ENCODE data around the gene GRWD1. TPM values are rescaled to one million over a fixed set of nuclear protein-coding genes. Genes with fewer than 3 reads are reported as not detected.
A peak's percentile ranks its signal among the peaks of the same experiment; 100 is the strongest.

Gene GRWD1
- total and polyA plus RNA-seq, 2 of the 13 experiments (the other 11 are each of a cell fraction or from before 2014, with no cell fraction given) = 10.8 to 46.6 TPM

DNA sequence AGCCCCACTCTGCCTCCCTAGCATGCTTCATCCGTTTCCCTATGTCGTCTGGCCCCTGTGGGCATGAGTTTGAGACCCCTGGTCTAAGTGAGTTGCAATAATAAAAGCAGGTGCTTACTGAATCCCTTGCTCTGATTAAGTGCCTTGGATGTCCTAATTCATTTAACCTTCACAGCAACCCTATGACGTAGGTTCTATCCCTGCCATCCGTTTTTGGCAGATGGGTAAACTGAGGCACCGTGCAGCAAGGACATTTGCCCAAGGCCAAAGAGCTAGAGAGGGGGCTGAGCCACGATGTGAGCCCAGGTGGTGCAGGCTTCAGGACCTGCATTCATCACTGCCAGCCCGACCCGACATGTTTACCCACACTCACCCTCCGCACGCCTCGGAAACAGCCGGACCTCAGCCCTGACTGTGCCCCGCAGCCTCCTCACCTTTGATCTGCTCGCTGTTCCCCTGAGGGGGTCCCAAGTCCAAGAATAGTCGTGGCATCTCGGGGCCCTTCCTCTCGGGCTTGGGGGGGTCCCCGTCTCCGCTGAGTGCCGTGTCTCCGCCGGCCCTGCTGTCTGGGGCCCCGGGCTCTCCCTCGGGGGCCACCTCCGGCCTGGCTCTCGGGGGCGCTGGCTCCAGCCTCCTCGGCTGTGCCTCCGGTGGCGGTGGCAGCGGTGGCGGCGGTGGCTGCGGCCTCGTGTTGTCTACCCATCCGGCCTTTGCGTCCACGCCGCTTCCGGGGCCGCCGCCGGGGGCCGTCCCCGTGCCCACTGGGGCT lies 51.4 kb downstream of the GRWD1 start (continued):
- TF ChIP-seq, protein P1, sequence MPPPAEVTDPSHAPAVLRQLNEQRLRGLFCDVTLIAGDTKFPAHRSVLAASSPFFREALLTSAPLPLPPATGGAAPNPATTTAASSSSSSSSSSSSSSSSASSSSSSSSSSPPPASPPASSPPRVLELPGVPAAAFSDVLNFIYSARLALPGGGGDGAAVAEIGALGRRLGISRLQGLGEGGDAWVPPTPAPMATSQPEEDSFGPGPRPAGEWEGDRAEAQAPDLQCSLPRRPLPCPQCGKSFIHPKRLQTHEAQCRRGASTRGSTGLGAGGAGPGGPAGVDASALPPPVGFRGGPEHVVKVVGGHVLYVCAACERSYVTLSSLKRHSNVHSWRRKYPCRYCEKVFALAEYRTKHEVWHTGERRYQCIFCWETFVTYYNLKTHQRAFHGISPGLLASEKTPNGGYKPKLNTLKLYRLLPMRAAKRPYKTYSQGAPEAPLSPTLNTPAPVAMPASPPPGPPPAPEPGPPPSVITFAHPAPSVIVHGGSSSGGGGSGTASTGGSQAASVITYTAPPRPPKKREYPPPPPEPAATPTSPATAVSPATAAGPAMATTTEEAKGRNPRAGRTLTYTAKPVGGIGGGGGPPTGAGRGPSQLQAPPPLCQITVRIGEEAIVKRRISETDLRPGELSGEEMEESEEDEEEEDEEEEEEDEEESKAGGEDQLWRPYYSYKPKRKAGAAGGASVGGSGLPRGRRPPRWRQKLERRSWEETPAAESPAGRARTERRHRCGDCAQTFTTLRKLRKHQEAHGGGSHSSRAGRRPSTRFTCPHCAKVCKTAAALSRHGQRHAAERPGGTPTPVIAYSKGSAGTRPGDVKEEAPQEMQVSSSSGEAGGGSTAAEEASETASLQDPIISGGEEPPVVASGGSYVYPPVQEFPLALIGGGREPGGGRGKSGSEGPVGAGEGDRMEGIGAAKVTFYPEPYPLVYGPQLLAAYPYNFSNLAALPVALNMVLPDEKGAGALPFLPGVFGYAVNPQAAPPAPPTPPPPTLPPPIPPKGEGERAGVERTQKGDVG (CRISPR knock-in tag; IDR thresholded peaks at IDR 0.05; ENCODE audit: borderline replicate concordance) = 0 out of 2 replicates have a peak, but pooled peaks have one; percentile 36
- peak; percentile 33; the same call in 1 of the 2 replicates for TF ChIP-seq PHF21A (CRISPR knock-in tag; IDR thresholded peaks at IDR 0.05)
- TF ChIP-seq ZSCAN30 (CRISPR knock-in tag; IDR thresholded peaks at IDR 0.05) = no peak
- 0 out of 2 replicates have a peak, but pooled peaks have one; percentile 24 for TF ChIP-seq ZNF83 (CRISPR knock-in tag; IDR thresholded peaks at IDR 0.05; ENCODE audit: borderline replicate concordance)
- peak; percentile 66; the same call in 1 of the 2 replicates for TF ChIP-seq MEIS2 (CRISPR knock-in tag; IDR thresholded peaks at IDR 0.05)
- TF ChIP-seq, protein P2, sequence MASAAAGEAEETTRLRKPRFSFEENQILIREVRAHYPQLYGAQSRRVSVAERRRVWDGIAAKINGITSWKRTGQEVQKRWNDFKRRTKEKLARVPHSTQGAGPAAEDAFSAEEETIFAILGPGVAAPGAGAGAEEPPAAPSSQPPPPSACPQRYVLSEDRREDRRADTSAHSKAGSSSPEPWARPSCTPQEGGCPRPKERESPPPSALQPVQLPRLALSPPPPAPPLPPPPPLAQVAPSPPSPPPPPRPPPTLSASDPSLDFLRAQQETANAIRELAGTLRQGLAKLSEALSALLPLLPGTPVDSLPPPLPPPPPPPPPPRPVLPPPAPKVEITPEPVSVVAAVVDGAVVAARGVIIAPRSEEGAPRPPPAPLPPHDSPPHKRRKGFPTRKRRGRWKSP (CRISPR knock-in tag; IDR thresholded peaks at IDR 0.05) = peak; percentile 60; the same call in 1 of the 2 replicates
- TF ChIP-seq SOX6 (IDR thresholded peaks at IDR 0.05) = no peak
- TF ChIP-seq SOX6 (CRISPR knock-in tag; IDR thresholded peaks at IDR 0.05) = peak; percentile 23; the same call in 1 of the 2 replicates
- peak; percentile 53; the same call in 1 of the 2 replicates for TF ChIP-seq ZFP82 (CRISPR knock-in tag; IDR thresholded peaks at IDR 0.05; ENCODE audit: borderline replicate concordance)
- TF ChIP-seq NFKB2 (CRISPR knock-in tag; IDR thresholded peaks at IDR 0.05; ENCODE audit: borderline replicate concordance) = no peak
- TF ChIP-seq FOXO1 (CRISPR knock-in tag; IDR thresholded peaks at IDR 0.05) = peak; percentile 63; the same call in 1 of the 2 replicates
- TF ChIP-seq, protein P3, sequence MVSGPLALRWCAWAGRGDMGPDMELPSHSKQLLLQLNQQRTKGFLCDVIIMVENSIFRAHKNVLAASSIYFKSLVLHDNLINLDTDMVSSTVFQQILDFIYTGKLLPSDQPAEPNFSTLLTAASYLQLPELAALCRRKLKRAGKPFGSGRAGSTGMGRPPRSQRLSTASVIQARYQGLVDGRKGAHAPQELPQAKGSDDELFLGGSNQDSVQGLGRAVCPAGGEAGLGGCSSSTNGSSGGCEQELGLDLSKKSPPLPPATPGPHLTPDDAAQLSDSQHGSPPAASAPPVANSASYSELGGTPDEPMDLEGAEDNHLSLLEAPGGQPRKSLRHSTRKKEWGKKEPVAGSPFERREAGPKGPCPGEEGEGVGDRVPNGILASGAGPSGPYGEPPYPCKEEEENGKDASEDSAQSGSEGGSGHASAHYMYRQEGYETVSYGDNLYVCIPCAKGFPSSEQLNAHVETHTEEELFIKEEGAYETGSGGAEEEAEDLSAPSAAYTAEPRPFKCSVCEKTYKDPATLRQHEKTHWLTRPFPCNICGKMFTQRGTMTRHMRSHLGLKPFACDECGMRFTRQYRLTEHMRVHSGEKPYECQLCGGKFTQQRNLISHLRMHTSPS (CRISPR knock-in tag; IDR thresholded peaks at IDR 0.05; ENCODE audit: low read depth) = peak; percentile 74; the same call in 1 of the 2 replicates
- TF ChIP-seq ZNF274 (CRISPR knock-in tag; IDR thresholded peaks at IDR 0.05) = peak; percentile 49; the same call in 1 of the 2 replicates
- TF ChIP-seq, protein P4, sequence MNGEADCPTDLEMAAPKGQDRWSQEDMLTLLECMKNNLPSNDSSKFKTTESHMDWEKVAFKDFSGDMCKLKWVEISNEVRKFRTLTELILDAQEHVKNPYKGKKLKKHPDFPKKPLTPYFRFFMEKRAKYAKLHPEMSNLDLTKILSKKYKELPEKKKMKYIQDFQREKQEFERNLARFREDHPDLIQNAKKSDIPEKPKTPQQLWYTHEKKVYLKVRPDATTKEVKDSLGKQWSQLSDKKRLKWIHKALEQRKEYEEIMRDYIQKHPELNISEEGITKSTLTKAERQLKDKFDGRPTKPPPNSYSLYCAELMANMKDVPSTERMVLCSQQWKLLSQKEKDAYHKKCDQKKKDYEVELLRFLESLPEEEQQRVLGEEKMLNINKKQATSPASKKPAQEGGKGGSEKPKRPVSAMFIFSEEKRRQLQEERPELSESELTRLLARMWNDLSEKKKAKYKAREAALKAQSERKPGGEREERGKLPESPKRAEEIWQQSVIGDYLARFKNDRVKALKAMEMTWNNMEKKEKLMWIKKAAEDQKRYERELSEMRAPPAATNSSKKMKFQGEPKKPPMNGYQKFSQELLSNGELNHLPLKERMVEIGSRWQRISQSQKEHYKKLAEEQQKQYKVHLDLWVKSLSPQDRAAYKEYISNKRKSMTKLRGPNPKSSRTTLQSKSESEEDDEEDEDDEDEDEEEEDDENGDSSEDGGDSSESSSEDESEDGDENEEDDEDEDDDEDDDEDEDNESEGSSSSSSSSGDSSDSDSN (CRISPR knock-in tag; IDR thresholded peaks at IDR 0.05) = 0 out of 2 replicates have a peak, but pooled peaks have one; percentile 20
- no peak for TF ChIP-seq ZFP36L2 (CRISPR knock-in tag; IDR thresholded peaks at IDR 0.05)
- TF ChIP-seq ISX (CRISPR knock-in tag; conservative IDR thresholded peaks at IDR 0.05) = no peak
- no peak for TF ChIP-seq SMARCE1 (IDR thresholded peaks at IDR 0.05; ENCODE audit: borderline replicate concordance)

Measured in HepG2 (cell line).